NCI-H510A (cell line): ENCODE measurements around the gene TNKS2.

Experiments
- DNase-seq: peaks from one replicate; lab custom pipeline; 2025; lab: John Stamatoyannopoulos, UW

TNKS2 gene

GRCh38 chr10:91908337-91909116, 110.3 kb downstream of the TNKS2 start:
- DNase-seq, result peak; percentile 68

DNA sequence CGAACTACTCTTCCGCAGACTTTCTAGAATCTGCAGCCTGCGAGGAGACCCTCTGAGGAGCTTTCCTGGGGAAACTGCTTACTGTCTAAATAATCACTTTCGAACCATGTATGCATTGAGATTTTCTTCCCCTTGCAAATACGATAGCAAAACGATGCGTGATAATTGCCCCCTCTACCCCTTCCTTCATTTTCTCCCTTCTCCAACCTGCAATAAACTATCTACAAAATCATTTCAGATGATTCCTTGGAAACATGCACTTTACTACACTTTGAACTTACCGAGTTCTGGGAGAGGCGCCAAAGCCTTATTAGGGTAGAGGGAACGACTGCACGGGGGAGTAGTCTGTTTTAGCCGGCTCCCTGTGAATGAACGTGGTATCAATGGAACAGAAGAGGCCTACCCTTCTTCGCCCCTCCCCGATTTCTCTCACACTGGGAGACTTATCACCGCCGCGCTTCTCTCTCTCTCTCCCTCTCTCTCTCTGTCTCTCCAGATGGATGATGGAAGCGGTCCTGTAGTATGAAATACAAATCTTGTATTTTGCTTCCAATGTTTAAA, 111.0 kb downstream of the TNKS2 start, which contains the start of gene FGFBP3:
Gene FGFBP3 (minus strand): TSS at position 370 of the 561 bp plus-strand sequence. CDS start 517 bp downstream, outside the sequence.
- peak; percentile 70 for DNase-seq

- no peak for DNase-seq
These were observed 112.2 kb downstream of the TNKS2 start for GRCh38 chr10:91910467-91910866.
